LoVo (cell line): ENCODE data around the gene NUS1.
A peak's percentile ranks its signal among the peaks of the same experiment; 100 is the strongest.
"Not testable (repeated sequence)": the region's sequence is repeated elsewhere in the genome, so short reads cannot be mapped to it uniquely, and the experiment has no call there.

Experiments
- DNase-seq: peaks from one replicate; pipeline ENCODE4 v3.0.0-alpha.2; 2016; ENCODE audit warnings: low spot score

NUS1 gene

GRCh38 chr6:117674991-117675657 lies at the start of gene NUS1:
Gene NUS1, plus strand, starts transcription at chr6:117675469. Its CDS starts 202 bp downstream, at chr6:117675671.
- peak; percentile 95 for DNase-seq

DNA sequence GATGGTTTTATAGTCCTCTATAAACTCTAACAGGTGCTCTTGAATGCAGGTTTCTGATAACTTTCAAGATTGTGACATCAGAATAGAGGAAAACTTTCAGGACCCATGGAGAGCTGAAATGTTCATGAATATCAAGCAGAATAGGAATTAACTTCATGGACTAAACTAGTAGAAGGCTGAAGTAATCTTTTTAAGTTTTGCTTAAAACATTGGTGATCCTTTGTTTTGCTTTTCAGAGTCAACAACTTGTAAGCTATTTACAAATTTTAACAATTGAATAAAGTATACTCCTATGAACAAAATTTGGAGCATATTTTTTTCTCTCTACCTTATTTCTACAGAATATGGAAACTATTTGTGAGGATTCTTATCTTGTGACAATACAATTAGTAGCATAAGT lies 47.7 kb upstream of the NUS1 start:
- DNase-seq = no peak

- DNase-seq = no peak
Observed at GRCh38 chr6:117629119-117629660, 46.1 kb upstream of the NUS1 start.

- no peak for DNase-seq
Observed at GRCh38 chr6:117637770-117638169, 37.5 kb upstream of the NUS1 start.

DNA sequence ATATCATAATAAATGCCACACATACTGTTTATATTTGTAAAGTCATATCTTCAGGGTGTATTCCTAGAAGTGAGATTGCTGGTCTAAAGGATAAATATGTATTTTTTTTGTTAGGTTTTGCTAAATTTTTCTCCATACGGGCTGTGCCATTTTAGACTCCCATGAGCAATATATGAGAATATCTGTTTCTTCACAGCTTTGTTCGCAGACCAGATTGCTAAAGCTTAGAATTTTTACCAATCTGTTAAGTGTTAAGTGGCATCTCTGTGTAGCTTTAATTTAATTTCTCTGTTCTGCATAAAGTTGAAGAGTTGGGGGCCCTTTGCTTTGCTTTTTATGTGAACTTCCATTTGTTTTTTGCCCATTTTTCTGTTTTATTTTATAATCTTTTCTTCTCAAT lies 32.3 kb upstream of the NUS1 start:
- no peak for DNase-seq

GRCh38 chr6:117651984-117652383 lies 23.3 kb upstream of the NUS1 start:
- not testable (repeated sequence) for DNase-seq

- no peak for DNase-seq
Observed at GRCh38 chr6:117653949-117654348, 21.3 kb upstream of the NUS1 start.

DNA sequence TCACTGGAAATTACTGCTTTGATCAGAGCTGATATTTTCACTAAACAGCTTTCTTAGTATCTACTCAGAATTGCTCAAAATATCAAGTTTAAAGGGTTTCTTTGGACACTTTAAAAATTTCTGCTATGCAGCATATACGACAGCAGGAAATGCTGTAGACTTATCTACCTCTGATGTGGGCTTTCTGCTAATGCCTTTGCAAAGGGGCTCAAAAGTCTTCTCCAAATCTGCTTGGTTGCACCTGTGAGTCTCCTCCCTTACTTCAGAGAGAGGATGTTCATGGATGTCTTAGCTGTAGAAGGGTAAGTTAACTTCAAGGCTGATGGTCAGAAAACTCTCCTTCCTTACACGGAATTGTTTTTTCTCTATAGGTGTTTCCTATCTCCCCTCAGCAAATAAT lies 19.9 kb upstream of the NUS1 start:
- DNase-seq = no peak

DNA sequence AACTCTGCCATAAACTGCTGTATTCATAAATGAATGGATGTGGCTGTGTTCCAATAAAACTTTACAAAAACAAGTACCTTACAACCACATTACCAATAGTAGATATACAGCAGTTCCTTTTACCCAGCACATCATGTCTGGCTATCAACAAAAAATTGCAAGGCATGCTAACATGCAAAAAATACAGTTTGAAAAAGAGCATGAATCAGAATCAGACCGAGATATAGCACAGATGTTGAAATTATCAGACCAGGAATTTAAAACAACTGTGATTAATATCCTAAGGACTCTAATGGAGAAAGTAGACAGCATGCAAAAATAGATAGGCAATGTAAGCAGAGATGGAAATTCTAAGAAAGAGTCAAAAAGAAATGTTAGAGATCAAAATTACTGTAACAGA lies 8.4 kb upstream of the NUS1 start:
- DNase-seq = no peak

DNA sequence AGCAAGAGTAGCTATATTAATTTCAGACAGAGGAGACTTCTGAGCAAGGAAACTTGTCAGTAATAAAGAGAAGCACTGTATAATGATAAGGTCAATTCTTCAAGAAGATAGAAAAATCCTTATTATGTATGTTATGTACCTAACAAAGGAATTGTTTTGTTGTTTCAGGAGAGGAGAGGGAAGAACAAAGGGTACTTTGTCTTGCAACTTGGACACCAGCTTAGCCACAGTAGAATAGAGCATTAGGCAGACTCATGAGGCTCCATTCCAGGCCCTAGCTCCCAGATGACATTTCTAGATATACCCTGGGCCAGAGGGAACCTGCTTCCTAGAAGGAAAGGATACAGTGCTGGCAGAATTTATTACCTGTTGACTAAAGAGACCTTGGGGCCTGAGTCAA lies 6.5 kb upstream of the NUS1 start:
- no peak for DNase-seq

DNA sequence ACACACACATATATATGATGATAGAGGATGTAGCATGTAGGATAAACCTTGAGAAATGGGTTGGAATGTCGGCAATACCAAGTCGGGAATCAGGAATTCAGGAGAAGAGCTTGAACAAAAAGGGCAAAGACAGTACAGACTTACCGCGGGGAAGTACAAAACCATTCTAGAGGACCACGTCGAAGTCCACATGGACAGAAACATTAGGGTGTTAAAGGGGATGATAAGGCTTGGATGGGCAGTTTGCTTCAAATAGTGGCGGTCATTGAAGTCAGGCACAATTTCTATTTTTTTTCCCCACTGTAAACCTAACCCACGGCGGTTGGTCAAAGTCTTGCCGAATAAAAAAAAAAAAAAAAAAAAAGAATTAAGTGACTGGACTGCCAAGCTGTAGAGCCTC lies 766 bp upstream of the NUS1 start:
- no peak for DNase-seq

- DNase-seq = not testable (repeated sequence)
Observed at GRCh38 chr6:117675658-117676301, 511 bp downstream of the NUS1 start.

DNA sequence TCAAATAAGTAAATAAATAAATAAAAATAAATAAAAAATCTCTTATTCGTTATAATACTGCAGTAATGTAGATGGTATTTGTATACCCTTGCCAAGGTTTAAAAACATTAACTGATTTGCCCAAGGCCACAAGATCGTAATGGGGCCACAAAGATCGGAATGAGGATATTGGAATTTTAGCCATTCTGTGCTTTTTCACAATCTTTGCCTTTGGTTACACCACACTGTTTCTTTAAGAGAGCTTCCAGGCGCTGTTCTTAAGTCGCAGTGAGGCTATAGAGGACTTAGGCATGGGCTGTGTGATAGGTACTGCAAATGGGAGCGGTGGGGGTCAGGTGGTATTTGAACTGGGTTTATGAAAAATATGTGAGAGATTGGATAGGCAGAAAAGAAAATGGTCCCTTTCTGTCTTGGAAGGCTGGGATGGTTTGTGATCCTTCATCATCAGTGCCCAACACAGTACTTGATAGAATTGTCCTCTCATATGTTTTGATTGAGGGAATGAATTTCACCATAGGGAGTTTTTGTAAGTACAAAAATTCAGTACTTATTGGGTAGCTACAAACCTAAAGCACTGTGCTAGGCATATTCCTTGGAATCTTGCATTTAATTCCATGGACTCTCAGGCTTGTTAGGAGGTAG lies 1.4 kb downstream of the NUS1 start:
- no peak for DNase-seq

- no peak for DNase-seq
Observed at GRCh38 chr6:117677553-117678141, 2.4 kb downstream of the NUS1 start.

DNA sequence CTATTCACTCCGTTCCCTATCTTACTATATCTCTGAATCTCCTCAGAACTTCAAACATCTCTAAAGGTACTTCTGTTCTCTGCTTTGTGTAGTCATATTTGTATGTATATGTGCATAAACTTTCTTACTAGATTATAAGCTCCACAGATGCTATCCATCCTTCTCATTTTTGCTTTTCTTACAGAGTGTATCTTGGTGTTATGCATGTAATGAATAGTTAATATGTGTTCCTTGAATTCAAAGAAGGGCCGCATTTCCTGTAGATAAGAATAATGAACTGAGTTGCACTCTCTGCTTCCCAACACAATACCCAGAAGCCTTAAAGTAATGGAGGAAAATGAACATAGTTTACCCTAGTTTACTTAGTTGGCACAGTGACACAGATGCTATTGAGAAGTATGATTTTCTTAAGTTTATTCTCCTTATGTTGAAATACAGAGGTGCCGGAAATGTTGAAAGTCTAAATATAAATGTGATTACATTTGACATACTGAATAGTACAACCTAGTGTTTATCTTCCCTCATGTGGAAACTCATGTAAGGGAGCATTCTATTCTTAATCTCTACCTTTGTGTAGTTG lies 6.0 kb downstream of the NUS1 start:
- no peak for DNase-seq

- no peak for DNase-seq
Observed at GRCh38 chr6:117684749-117685148, 9.5 kb downstream of the NUS1 start.

DNA sequence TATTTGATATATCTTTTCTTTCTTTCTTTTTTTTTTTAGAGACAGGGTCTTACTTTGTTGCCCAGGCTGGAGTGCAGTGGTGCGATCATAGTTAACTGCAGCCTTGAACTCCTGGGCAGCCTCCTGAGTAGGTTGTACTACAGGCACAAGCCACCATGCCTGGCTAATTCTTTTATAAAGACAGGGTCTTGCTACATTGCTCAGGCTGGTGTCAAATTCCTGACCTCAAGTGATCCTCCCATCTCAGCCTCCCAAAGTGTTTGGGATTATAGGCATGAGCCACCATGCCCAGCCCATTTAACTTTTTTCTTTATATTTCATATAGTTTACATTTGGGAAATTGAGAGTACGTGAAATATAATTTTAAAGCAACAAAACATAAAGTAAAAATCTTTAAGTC lies 10.1 kb downstream of the NUS1 start:
- DNase-seq = no peak

GRCh38 chr6:117687021-117687648 lies 11.9 kb downstream of the NUS1 start:
- DNase-seq = no peak

- DNase-seq = not testable (repeated sequence)
Observed at GRCh38 chr6:117689584-117689983, 14.3 kb downstream of the NUS1 start.

- DNase-seq = no peak
Observed at GRCh38 chr6:117706504-117706903, 31.2 kb downstream of the NUS1 start.

GRCh38 chr6:117706936-117707509 lies 31.8 kb downstream of the NUS1 start:
- DNase-seq = not testable (repeated sequence)

GRCh38 chr6:117711369-117711768 lies 36.1 kb downstream of the NUS1 start:
- DNase-seq = no peak
